HS-5 (cell line): Measurements from ENCODE around the gene GRIK2.

Source experiments
- DNase-seq: peaks from one replicate; pipeline ENCODE4 v3.0.0-alpha.2; 2012; ENCODE audit warnings: low read depth

GRIK2 gene

GRCh38 chr6:101883505-101883904 is 490.0 kb downstream of the GRIK2 start:
- DNase-seq: no peak

GRCh38 chr6:101887532-101887931 is 494.0 kb downstream of the GRIK2 start:
- no peak for DNase-seq

- DNase-seq: no peak
Observed at GRCh38 chr6:101907356-101908217, 514.1 kb downstream of the GRIK2 start.

- no peak for DNase-seq
Observed at GRCh38 chr6:101909366-101909765, 515.9 kb downstream of the GRIK2 start.

- DNase-seq: no peak
Observed at GRCh38 chr6:101912311-101912710, 518.8 kb downstream of the GRIK2 start.

GRCh38 chr6:101918471-101918870 is 525.0 kb downstream of the GRIK2 start:
- DNase-seq: no peak

- no peak for DNase-seq
Observed at GRCh38 chr6:101921829-101922450, 528.4 kb downstream of the GRIK2 start.

GRCh38 chr6:101926149-101926925 is 532.8 kb downstream of the GRIK2 start:
- no peak for DNase-seq

- no peak for DNase-seq
Observed at GRCh38 chr6:101931766-101932165, 538.3 kb downstream of the GRIK2 start.

GRCh38 chr6:101932704-101933103 is 539.2 kb downstream of the GRIK2 start:
- no peak for DNase-seq

GRCh38 chr6:101935732-101936131 is 542.2 kb downstream of the GRIK2 start:
- no peak for DNase-seq

GRCh38 chr6:101936516-101936915 is 543.0 kb downstream of the GRIK2 start:
- DNase-seq: no peak

GRCh38 chr6:101937108-101937507 is 543.6 kb downstream of the GRIK2 start:
- DNase-seq: no peak

- no peak for DNase-seq
Observed at GRCh38 chr6:101940391-101940790, 546.9 kb downstream of the GRIK2 start.

- no peak for DNase-seq
Observed at GRCh38 chr6:101956961-101957360, 563.5 kb downstream of the GRIK2 start.

- DNase-seq: no peak
Observed at GRCh38 chr6:101961357-101961756, 567.8 kb downstream of the GRIK2 start.

- DNase-seq: no peak
Observed at GRCh38 chr6:101980924-101981323, 587.4 kb downstream of the GRIK2 start.

- DNase-seq: no peak
Observed at GRCh38 chr6:101986476-101986875, 593.0 kb downstream of the GRIK2 start.

- DNase-seq: no peak
Observed at GRCh38 chr6:101992286-101992685, 598.8 kb downstream of the GRIK2 start.

GRCh38 chr6:101994521-101994920 is 601.0 kb downstream of the GRIK2 start:
- no peak for DNase-seq

GRCh38 chr6:102015431-102015830 is 621.9 kb downstream of the GRIK2 start:
- DNase-seq: no peak

- DNase-seq: no peak
Observed at GRCh38 chr6:102022281-102022680, 628.8 kb downstream of the GRIK2 start.

GRCh38 chr6:102022803-102023202 is 629.3 kb downstream of the GRIK2 start:
- no peak for DNase-seq
